ENCODE measurements around the gene PLEKHD1.
A peak's percentile ranks its signal among the peaks of the same experiment; 100 is the strongest.

The PLEKHD1 gene

DNA sequence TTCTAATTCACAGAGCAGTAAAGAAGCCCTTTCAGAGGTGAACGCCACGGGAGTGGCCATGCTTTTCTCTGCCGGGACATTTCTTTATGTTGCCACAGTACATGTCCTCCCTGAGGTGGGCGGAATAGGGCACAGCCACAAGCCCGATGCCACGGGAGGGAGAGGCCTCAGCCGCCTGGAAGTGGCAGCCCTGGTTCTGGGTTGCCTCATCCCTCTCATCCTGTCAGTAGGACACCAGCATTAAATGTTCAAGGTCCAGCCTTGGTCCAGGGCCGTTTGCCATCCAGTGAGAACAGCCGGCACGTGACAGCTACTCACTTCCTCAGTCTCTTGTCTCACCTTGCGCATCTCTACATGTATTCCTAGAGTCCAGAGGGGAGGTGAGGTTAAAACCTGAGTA is 26.2 kb upstream of the PLEKHD1 start:
- H3K4me3 ChIP-seq (ENCODE audit: low read depth, low read length) = no peak overlapping the region
- in situ Hi-C loops (cut with HindIII; ENCODE audit: low sequenced_read_pairs) = loop anchor here (5.0 kb wide), 1 partner anchor 61 kb away; the partner anchor contains the start of genes ERH and SLC39A9
- TF ChIP-seq, protein P1, sequence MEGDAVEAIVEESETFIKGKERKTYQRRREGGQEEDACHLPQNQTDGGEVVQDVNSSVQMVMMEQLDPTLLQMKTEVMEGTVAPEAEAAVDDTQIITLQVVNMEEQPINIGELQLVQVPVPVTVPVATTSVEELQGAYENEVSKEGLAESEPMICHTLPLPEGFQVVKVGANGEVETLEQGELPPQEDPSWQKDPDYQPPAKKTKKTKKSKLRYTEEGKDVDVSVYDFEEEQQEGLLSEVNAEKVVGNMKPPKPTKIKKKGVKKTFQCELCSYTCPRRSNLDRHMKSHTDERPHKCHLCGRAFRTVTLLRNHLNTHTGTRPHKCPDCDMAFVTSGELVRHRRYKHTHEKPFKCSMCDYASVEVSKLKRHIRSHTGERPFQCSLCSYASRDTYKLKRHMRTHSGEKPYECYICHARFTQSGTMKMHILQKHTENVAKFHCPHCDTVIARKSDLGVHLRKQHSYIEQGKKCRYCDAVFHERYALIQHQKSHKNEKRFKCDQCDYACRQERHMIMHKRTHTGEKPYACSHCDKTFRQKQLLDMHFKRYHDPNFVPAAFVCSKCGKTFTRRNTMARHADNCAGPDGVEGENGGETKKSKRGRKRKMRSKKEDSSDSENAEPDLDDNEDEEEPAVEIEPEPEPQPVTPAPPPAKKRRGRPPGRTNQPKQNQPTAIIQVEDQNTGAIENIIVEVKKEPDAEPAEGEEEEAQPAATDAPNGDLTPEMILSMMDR (IDR thresholded peaks at IDR 0.05; ENCODE audit: low read depth, low read length, missing control alignments) = no peak
- DNase-seq (ENCODE audit: low read depth) = no peak

DNA sequence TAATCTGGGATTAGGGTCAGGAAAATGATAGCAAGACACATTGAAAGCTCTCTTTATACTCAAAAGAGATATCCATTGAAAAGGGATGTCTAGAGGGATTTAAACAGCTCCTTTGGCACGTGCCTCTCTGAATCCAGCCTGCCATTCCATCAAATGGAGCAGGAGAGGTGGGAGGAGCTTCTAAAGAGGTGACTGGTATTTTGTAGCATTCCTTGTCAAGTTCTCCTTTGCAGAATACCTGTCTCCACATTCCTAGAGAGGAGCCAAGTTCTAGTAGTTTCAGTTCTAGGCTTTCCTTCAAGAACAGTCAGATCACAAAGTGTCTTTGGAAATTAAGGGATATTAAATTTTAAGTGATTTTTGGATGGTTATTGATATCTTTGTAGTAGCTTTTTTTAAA is 25.4 kb upstream of the PLEKHD1 start:
- TF ChIP-seq, protein P1 (IDR thresholded peaks at IDR 0.05; ENCODE audit: low read depth, low read length, missing control alignments) = no peak
- in situ Hi-C loops (cut with HindIII; ENCODE audit: low sequenced_read_pairs) = loop anchor here (5.0 kb wide), 1 partner anchor 62 kb away; the partner anchor contains the start of genes ERH and SLC39A9
- DNase-seq (ENCODE audit: low read depth) = no peak
- no peak overlapping the region for H3K4me3 ChIP-seq (ENCODE audit: low read depth, low read length)

DNA sequence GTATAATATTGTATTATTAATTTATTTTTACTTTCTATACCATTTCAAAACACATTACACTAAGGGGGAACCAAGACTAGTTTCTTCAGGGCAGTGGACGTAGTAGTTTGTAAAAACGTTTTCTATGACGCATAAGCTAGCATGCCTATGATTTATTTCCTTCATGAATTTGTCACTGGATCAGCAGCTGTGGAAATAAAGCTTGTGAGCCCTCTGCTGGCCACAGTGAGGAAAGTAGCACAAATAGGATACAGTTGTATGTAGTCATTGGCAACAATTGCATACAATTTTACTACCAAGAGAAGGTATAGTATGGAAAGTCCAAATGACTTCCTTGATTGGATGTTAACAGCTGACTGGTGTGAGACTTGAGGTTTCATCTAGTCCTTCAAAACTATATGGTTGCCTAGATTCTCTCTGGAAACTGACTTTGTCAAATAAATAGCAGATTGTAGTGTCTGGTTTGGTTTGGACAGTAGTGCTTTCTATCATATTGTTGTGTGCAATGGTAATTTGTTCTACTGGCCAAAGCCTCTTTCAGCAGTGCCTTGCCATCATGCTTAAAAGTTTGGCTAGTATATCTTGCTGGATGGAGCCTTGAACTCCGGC is 24.3 kb upstream of the PLEKHD1 start:
- TF ChIP-seq, protein P1 (IDR thresholded peaks at IDR 0.05; ENCODE audit: low read depth, low read length, missing control alignments) = peak; percentile 81
- in situ Hi-C loops (cut with HindIII; ENCODE audit: low sequenced_read_pairs) = no loop called here
- DNase-seq (ENCODE audit: low read depth) = peak; percentile 76
- no peak overlapping the region for H3K4me3 ChIP-seq (ENCODE audit: low read depth, low read length)

DNA sequence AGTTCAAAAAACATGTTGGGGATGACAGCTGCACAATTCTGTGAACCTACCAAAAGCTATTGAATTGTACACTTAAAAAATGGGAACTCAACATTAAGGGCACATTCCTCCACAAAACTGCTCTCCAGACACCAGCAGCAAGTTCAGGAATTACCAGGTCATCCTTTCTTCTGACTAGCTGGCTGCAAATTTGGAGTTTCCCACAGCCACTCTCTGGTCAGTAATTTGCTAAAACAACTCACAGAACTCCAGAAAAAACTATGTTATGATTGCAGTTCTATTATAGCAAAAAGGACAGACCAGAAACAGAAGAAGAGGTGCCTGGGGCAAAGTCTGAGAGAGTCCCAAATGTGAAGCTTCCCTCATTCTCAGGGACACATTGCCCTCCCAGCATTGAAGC is 20.1 kb upstream of the PLEKHD1 start:
- DNase-seq (ENCODE audit: low read depth) = no peak
- in situ Hi-C loops (cut with HindIII; ENCODE audit: low sequenced_read_pairs) = no loop called here
- no peak overlapping the region for H3K4me3 ChIP-seq (ENCODE audit: low read depth, low read length)

DNA sequence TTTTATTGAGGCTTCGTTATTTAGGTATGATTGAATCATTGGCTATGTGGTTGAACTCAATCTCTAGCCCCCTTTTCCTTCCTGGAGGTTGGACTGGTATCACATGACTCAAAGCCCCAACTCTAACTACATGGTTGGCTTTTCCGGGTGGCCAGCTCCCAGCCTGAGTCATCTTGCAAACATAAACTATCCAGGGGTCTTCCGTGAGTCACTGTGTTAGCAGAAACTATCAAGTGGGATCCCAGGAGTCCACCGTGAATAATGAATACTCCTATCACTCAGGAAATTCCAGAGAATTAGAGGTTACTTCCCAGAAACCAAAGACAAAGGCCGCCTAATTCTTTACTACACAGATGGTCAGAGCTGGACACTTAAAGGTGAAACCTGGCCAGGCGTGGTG is 19.7 kb upstream of the PLEKHD1 start:
- in situ Hi-C loops (cut with HindIII; ENCODE audit: low sequenced_read_pairs) = no loop called here
- no peak overlapping the region for H3K4me3 ChIP-seq (ENCODE audit: low read depth, low read length)
- peak; percentile 91 for DNase-seq (ENCODE audit: low read depth)
- TF ChIP-seq, protein P1 (IDR thresholded peaks at IDR 0.05; ENCODE audit: low read depth, low read length, missing control alignments) = no peak

More for the DNA sequence above, 20.1 kb upstream of the PLEKHD1 start:
- TF ChIP-seq, protein P1 (IDR thresholded peaks at IDR 0.05; ENCODE audit: low read depth, low read length, missing control alignments) = no peak

DNA sequence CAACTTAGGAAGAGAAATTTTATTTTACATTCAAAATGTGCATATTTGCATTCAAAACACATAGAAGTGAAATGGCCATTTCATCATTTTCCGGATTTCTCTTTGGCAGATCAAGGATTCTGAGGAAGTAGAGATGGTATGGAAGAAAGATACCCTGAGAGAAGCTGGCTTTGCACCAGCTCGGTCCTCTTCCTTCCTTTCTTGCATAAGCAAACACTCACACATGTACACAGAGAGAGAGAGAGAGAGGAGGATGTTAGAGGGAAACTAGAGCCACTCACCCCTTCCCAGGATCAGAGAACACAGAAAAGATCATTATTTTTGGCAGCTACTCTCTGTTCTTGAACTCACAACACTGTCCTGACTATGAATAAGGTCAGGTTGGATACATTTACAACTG is 15.6 kb upstream of the PLEKHD1 start:
- in situ Hi-C loops (cut with HindIII; ENCODE audit: low sequenced_read_pairs) = no loop called here
- no peak overlapping the region for H3K4me3 ChIP-seq (ENCODE audit: low read depth, low read length)
- no peak for DNase-seq (ENCODE audit: low read depth)
- TF ChIP-seq, protein P1 (IDR thresholded peaks at IDR 0.05; ENCODE audit: low read depth, low read length, missing control alignments) = no peak
